Neural progenitor cell (in vitro differentiated cells): ENCODE measurements around the gene PHYH.

ENCODE experiments used
- CTCF ChIP-seq: fragments of 200-600 bp; sonication (generic); IDR thresholded peaks from 2 replicates; pipeline ENCODE4 v1.5.1; 2017; ENCODE audit warnings: antibody characterized with exemption, mild to moderate bottlenecking
- EZH2phosphoT487 ChIP-seq: fragments of 200-600 bp; sonication (generic); IDR thresholded peaks from 2 replicates; pipeline ENCODE4 v1.6.1; 2017; ENCODE audit warnings: antibody characterized with exemption

GRCh38 chr10:13253726-13254125 lies 46.1 kb downstream of the PHYH start:
- TF ChIP-seq EZH2phosphoT487 (no peak), CTCF (no peak)
